Muscle of arm (tissue), 14 donors: ENCODE results near the gene FKBP3. TPM values are rescaled to one million over a fixed set of nuclear protein-coding genes. Genes with fewer than 3 reads are reported as not detected.
"Not testable (repeated sequence)": the region's sequence is repeated elsewhere in the genome, so short reads cannot be mapped to it uniquely, and the experiment has no call there.

Experiments used
- DNase-seq: peaks from one replicate; pipeline ENCODE4 v3.0.0-alpha.2; 2013
- long read RNA-seq, 11 donors: transcript quantifications; one replicate each; lab custom pipeline, GENCODE V29; 2026
- polyA plus RNA-seq, 12 donors: library from polyadenylated mRNA; unstranded; fragments of 120-200 nt; gene quantifications; one replicate each; pipeline ENCODE4 v1.2.1, GENCODE V29; 2013; ENCODE audit not compliant: insufficient read length in 12 of 12

Gene FKBP3
- 100 to 1,000 TPM in 11 of 12 donors, not detected in 1; 101 to 153 (median 135) TPM for polyA plus RNA-seq
- long read RNA-seq, donor 1, transcript FKBP3-202 (7 exons, 1,346 nt) = major isoform, 39 of 87 reads
- long read RNA-seq, donor 1, partial matches to known transcripts = 47 of 87 reads
- long read RNA-seq, donor 1, other reads (novel, unspliced or antisense) = 0 of 87 reads
- long read RNA-seq, donor 2, transcript FKBP3-202 (7 exons, 1,346 nt) = major isoform, 89 of 140 reads
- long read RNA-seq, donor 2, partial matches to known transcripts = 44 of 140 reads
- long read RNA-seq, donor 2, other reads (novel, unspliced or antisense) = 5 of 140 reads
- long read RNA-seq, donor 3, transcript FKBP3-202 (7 exons, 1,346 nt) = major isoform, 39 of 55 reads
- long read RNA-seq, donor 3, partial matches to known transcripts = 13 of 55 reads
- long read RNA-seq, donor 3, other reads (novel, unspliced or antisense) = 0 of 55 reads
- long read RNA-seq, donor 4, transcript FKBP3-202 (7 exons, 1,346 nt) = major isoform, 23 of 39 reads
- long read RNA-seq, donor 4, partial matches to known transcripts = 16 of 39 reads
- long read RNA-seq, donor 4, other reads (novel, unspliced or antisense) = 0 of 39 reads
- long read RNA-seq, donor 5, transcript FKBP3-202 (7 exons, 1,346 nt) = major isoform, 78 of 154 reads
- long read RNA-seq, donor 5, transcript FKBP3-203 (3 exons, 704 nt) = minor isoform, 6 of 154 reads
- long read RNA-seq, donor 5, partial matches to known transcripts = 70 of 154 reads
- long read RNA-seq, donor 5, other reads (novel, unspliced or antisense) = 0 of 154 reads
- long read RNA-seq, donor 6, transcript FKBP3-202 (7 exons, 1,346 nt) = major isoform, 42 of 76 reads
- long read RNA-seq, donor 6, partial matches to known transcripts = 34 of 76 reads
- long read RNA-seq, donor 6, other reads (novel, unspliced or antisense) = 0 of 76 reads
- long read RNA-seq, donor 7, transcript FKBP3-202 (7 exons, 1,346 nt) = major isoform, 28 of 46 reads
- long read RNA-seq, donor 7, partial matches to known transcripts = 17 of 46 reads
- long read RNA-seq, donor 7, other reads (novel, unspliced or antisense) = 0 of 46 reads
- long read RNA-seq, donor 8, transcript FKBP3-202 (7 exons, 1,346 nt) = major isoform, 53 of 110 reads
- long read RNA-seq, donor 8, partial matches to known transcripts = 55 of 110 reads
- long read RNA-seq, donor 8, other reads (novel, unspliced or antisense) = 0 of 110 reads
- long read RNA-seq, donor 9, transcript FKBP3-202 (7 exons, 1,346 nt) = major isoform, 25 of 57 reads
- long read RNA-seq, donor 9, partial matches to known transcripts = 29 of 57 reads
- long read RNA-seq, donor 9, other reads (novel, unspliced or antisense) = 0 of 57 reads
- long read RNA-seq, donor 10, transcript FKBP3-202 (7 exons, 1,346 nt) = major isoform, 57 of 93 reads
- long read RNA-seq, donor 10, partial matches to known transcripts = 33 of 93 reads
- long read RNA-seq, donor 10, other reads (novel, unspliced or antisense) = 0 of 93 reads
- long read RNA-seq, donor 11, transcript FKBP3-202 (7 exons, 1,346 nt) = major isoform, 93 of 180 reads
- long read RNA-seq, donor 11, partial matches to known transcripts = 78 of 180 reads
- long read RNA-seq, donor 11, other reads (novel, unspliced or antisense) = 6 of 180 reads

- DNase-seq = peak; percentile 98
Measured at GRCh38 chr14:45134051-45134958, at the start of gene FKBP3. TSS of gene FKBP3 (minus strand) at chr14:45134481. CDS start at chr14:45134456, 25 bp downstream.

GRCh38 chr14:45181806-45182205, 47.5 kb upstream of the FKBP3 start:
- DNase-seq = no peak

DNA sequence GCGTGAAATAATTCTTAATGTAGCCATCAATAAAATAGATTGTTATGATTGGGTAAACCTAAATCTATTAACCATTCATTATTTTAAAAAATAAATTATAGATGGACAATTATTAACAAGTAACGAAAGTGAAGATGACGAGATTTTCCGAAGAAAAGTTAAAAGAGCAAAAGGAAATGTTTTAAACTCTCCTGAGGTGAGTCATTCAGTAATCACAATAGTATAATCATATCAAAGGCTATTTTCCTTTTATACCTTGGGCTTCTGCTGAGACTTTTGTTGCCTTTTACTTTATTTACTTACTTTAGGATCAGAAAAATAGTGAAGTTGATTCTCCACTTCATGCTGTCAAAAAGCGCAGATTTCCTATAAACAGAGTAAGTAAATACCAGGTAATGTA, 47.0 kb upstream of the FKBP3 start:
- DNase-seq = no peak

DNA sequence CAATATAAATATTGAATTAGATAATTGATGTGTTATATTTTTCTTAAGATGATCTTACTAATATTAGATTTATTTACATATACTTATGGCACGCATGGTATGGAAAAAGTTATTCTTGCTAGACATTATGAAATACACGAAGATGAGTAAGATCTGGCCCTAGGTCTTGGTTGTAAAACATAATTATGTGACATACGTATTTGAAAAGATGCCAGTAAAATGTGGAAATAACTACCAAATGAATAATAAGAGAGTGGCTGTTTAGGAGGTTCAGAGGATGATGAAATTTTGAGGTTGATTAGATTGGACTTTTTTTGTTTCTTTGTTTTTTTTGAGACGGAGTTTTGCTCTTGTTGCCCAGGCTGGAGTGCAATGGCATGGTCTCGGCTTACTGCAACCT, 42.8 kb upstream of the FKBP3 start:
- no peak for DNase-seq

DNA sequence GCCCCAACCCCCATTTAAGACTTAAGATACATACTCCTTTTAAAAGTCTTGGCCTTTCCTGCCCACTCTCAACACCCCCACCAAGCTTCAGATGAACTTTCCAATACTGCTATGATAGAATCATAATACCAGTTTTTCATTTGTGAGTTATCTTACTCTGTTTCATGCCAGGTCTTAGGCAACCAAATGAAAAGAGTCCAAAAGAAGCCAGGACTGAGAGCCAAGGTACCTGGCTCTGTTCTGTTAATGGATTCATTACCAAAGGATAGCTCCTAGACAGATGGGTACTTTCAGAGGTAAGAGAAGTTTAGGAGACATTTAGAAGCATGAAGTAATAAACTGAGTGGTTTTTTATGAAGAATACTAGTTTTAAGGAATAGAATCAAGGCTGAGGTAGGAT, 35.6 kb upstream of the FKBP3 start:
- no peak for DNase-seq

GRCh38 chr14:45156067-45156466, 21.8 kb upstream of the FKBP3 start:
- no peak for DNase-seq

DNA sequence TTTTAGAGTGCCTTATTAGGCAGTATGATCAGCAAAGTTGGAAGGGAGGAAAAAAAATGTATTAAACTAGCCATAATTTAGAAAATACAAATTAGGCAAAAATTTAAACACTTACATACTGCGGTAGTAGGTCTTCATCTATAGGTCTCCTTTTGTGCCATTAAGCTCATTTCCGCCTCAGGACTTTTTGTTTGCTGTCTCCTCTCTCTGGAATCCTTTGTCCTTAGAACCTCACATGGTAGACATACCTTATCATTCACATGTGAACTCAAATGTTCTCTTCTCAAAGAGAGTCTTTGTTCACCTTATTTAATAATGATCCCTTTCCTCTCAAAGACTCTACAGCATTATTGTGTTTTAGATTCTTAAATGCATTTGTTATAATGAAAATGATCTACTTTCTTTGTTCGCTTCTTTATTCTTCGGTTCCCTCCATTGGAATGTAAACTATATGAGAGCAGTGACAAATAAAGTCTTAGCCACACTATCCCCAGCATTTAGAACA, 16.2 kb upstream of the FKBP3 start:
- DNase-seq = no peak

DNA sequence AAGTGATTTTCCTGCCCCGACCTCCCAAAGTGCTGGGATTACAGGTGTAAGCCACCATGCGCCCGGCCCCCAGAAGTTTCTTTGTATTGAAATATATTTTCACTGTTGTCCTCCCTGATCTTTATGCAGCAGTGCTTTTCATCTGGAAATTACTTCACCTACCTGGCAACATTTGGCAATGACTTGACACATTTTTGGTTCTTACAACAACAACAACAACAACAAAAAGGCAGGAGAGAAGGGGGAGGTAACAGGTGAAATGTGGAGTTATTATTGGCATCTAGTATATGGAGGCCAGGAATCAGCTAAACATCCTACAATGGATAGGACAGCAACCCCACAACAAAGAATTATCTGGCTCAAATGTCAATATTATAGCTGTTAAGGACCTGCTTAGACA, 15.3 kb upstream of the FKBP3 start:
- DNase-seq = no peak

DNA sequence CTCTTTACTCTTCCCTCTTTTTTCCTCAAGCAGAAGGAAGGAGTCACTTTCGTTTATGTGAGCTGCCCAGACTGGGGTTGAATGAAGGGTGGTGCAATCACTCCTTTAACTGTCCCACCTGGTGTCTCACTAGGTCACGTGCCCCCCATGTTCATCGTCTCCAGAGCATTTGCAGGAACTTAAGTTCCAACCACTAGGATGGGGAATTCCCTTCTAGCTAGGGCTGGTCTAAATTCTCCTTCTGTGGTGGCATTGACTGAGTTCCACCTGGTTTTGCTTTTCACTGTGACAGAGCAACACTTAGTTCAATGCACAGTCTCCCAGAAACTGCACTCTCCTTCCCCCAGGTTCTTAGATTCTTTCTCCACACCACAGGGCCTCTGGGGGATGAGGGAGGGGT, 10.9 kb upstream of the FKBP3 start:
- DNase-seq = no peak

DNA sequence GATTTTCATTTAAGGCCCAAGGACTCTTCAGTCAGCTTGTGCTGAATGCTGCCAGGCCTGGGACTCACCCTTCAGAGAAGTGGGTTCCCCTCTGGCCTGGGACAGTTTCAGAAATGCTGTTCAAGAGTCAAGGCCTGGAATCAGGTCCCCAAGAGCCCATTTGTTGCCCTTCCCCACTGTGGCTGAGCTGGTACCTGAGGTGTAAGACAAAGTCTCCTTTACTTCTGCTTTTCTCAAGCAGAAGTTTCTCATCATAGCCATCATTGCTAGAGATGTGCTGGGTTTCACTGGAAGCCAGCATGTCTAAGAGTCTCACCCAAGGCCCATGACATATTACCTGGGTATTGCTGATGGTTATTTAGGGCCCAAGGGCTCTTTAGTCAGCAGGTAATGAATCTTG, 10.4 kb upstream of the FKBP3 start:
- DNase-seq = no peak

DNA sequence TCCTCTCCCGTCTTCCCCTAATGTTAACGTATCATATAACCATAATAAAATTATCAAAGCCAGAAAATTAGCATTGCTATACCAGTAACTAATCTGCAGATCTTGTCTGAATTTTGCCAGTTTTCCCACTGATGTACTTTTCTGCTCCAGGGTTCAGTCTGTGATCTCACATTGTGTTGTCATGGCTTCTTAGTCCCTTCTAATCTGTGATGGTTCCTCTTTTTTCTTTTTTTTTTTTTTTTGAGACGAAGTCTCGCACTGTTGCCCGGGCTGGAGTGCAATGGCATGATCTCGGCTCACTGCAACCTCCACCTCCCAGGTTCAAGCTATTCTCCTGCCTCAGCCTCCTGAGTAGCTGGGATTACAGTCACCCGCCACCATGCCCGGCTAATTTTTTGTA, 7.8 kb upstream of the FKBP3 start:
- not testable (repeated sequence) for DNase-seq

GRCh38 chr14:45140661-45141187, 6.4 kb upstream of the FKBP3 start:
- DNase-seq = no peak

DNA sequence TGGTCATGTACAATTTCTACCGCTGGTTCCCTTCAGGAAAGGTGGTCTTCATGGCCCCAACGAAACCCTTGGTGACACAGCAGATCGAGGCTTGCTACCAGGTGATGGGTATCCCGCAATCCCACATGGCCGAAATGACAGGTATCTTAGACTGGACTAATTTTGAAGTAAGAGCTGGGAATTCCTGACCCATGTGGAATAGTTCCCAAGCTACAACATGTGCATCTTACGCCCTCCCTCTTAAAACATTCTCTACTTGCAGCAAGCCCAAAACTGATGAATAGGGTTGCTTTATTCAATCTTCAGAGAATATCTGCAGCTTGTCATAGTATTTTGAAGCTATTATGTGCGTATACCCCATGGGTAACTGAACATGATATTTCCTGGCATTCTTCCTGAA, 2.1 kb upstream of the FKBP3 start:
- DNase-seq = peak; percentile 10

DNA sequence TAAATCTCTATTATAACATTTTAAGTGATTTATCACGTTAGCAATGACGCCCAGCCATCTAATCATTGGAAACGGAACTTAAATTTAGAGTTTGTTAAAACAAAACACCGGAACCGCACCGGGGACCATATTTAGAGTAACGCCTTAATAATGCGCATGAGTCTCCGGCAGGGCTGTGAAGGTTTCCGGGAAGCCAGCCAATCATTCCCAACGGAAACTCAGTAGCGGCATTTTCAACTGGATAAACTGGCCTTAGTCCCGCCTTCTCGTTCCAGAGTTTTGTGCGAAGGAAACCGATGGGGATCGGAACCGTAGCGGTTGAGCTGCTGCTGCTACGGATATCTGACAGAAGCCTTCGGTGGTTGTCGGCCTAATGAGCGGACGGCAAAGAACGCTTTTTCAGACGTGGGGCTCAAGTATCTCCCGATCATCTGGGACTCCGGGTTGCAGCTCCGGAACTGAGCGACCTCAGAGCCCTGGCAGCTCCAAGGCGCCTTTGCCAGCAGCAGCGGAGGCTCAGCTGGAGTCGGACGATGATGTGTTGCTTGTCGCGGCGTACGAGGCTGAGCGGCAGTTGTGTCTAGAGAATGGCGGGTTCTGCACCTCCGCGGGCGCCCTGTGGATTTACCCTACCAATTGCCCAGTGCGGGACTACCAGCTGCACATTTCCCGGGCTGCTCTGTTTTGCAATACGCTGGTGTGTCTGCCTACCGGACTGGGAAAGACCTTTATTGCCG, 1.5 kb upstream of the FKBP3 start, which contains the start of gene FANCM:
Gene FANCM (plus strand): TSS at position 272 of the 737 bp plus-strand sequence. CDS start 102 bp downstream, at position 374.
- DNase-seq = peak; percentile 98

DNA sequence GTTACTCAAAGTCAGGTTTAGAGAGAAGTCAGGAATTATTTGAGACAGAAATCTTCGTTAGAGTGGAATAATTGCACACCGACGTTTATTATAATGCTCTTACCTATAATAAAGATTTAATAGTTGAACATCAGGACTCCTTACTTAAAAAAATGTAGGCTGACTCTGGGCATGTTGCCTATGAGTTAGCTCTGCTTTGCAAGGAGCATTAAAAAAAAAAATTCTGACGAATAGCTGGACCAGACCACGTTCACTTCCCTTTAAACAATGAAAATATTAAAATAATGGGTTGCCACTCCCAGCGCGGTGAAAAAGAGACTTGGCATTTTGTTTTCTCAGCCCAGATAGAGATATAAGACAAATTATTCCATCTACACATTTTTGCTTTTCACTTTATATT, 875 bp upstream of the FKBP3 start:
- peak; percentile 59 for DNase-seq

- DNase-seq = no peak
Measured at GRCh38 chr14:45133683-45134050, 614 bp downstream of the FKBP3 start.

DNA sequence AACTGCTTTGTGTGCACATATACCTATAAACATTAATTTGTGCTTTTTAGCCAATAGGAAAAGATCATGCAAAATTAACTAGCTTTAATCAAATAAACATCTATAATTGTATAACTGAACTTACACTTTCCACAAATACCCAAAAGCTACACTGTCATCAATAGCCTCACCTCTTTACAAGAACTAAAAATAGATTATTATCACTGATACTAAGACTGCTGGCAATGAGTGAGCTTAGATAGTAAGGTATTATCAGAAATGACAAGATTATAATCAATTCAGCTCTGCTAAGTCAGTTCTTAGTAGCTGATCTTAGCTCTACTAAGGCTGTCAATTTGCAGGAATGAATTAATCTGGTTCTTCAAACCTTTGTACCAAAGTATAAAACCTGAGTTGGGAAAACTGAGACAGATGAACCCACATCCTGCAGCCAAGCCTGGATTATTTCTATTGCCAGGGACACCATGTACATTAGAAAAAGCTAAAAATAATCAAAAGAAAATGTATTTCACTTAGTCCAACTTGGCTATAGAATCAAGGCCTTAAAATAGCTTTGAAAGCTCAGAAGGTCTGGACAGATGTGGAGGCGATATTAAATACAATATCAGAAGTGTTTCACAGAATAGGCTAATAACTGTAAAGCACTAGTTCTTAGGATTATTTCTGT, 5.2 kb downstream of the FKBP3 start:
- no peak for DNase-seq

- no peak for DNase-seq
Measured at GRCh38 chr14:45125754-45126153, 8.5 kb downstream of the FKBP3 start.
